GM19351 (cell line): ENCODE data around the gene METTL2A.
A peak's percentile ranks its signal among the peaks of the same experiment; 100 is the strongest.
"Not testable (repeated sequence)": the region's sequence is repeated elsewhere in the genome, so short reads cannot be mapped to it uniquely, and the experiment has no call there.

Source experiments
- ATAC-seq: cut with Tn5 transposase; IDR thresholded peaks from one replicate; pipeline ENCODE4 v1.9.1; 2021; ENCODE audit warnings: mild to moderate bottlenecking, moderate library complexity; ENCODE audit not compliant: unreplicated experiment

The METTL2A gene

GRCh38 chr17:62470666-62471379, 47.1 kb downstream of the METTL2A start:
- ATAC-seq: not testable (repeated sequence)

- not testable (repeated sequence) for ATAC-seq
Observed at GRCh38 chr17:62471380-62471880, 47.7 kb downstream of the METTL2A start.

GRCh38 chr17:62473030-62473982, 49.6 kb downstream of the METTL2A start:
- not testable (repeated sequence) for ATAC-seq

- not testable (repeated sequence) for ATAC-seq
Observed at GRCh38 chr17:62477111-62477510, 53.4 kb downstream of the METTL2A start.

- peak; percentile 16 for ATAC-seq
Observed at GRCh38 chr17:62477718-62478408, 54.2 kb downstream of the METTL2A start.

GRCh38 chr17:62478424-62478879, 54.8 kb downstream of the METTL2A start, which contains the start of gene TLK2:
Gene TLK2, plus strand, starts transcription at chr17:62478825. Its CDS starts 2,301 bp downstream, at chr17:62481126.
- peak; percentile 69 for ATAC-seq

- peak; percentile 37 for ATAC-seq
Observed at GRCh38 chr17:62478880-62479638, 55.4 kb downstream of the METTL2A start.

GRCh38 chr17:62479639-62480258, 56.1 kb downstream of the METTL2A start:
- not testable (repeated sequence) for ATAC-seq

- ATAC-seq: not testable (repeated sequence)
Observed at GRCh38 chr17:62482553-62482952, 58.9 kb downstream of the METTL2A start.

GRCh38 chr17:62490990-62491389, 67.3 kb downstream of the METTL2A start:
- not testable (repeated sequence) for ATAC-seq

- ATAC-seq: not testable (repeated sequence)
Observed at GRCh38 chr17:62493049-62493655, 69.5 kb downstream of the METTL2A start.

GRCh38 chr17:62494073-62494472, 70.4 kb downstream of the METTL2A start:
- not testable (repeated sequence) for ATAC-seq

- not testable (repeated sequence) for ATAC-seq
Observed at GRCh38 chr17:62496344-62496743, 72.6 kb downstream of the METTL2A start.

- ATAC-seq: not testable (repeated sequence)
Observed at GRCh38 chr17:62498796-62499195, 75.1 kb downstream of the METTL2A start.
